ENCODE measurements around the gene SNCB.

DNA sequence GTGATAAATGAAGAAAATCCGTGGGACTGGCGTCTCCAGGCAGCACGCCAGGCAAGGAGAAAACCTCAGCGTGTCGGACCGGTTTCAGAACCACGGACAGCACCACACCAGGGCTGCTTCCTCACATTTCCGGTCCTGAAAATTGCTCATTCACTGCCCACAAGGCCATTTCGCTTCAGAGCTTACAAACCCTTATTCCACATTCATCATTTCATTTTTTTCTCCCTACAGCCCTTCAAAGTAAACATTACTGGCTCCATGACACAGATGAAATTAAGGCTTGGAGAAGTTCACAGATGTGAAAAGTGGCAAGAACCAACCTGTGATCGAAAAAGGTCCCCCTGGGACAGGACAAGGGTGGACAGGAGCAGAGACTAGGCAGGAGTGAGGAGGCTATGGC is 18.9 kb downstream of the SNCB start:
- TF ChIP-seq, protein P1, sequence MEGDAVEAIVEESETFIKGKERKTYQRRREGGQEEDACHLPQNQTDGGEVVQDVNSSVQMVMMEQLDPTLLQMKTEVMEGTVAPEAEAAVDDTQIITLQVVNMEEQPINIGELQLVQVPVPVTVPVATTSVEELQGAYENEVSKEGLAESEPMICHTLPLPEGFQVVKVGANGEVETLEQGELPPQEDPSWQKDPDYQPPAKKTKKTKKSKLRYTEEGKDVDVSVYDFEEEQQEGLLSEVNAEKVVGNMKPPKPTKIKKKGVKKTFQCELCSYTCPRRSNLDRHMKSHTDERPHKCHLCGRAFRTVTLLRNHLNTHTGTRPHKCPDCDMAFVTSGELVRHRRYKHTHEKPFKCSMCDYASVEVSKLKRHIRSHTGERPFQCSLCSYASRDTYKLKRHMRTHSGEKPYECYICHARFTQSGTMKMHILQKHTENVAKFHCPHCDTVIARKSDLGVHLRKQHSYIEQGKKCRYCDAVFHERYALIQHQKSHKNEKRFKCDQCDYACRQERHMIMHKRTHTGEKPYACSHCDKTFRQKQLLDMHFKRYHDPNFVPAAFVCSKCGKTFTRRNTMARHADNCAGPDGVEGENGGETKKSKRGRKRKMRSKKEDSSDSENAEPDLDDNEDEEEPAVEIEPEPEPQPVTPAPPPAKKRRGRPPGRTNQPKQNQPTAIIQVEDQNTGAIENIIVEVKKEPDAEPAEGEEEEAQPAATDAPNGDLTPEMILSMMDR (IDR thresholded peaks at IDR 0.05), result no peak
- no peak for TF ChIP-seq POLR2A (IDR thresholded peaks at IDR 0.05)
- TF ChIP-seq POLR2AphosphoS5 (IDR thresholded peaks at IDR 0.05), result no peak
- no peak for TF ChIP-seq EP300 (IDR thresholded peaks at IDR 0.05; ENCODE audit: low read depth)
